Measurements from ENCODE around the gene ATP5F1E. TPM values are rescaled to one million over a fixed set of nuclear protein-coding genes. Genes with fewer than 3 reads are reported as not detected.
A peak's percentile ranks its signal among the peaks of the same experiment; 100 is the strongest.

Gene ATP5F1E
- total RNA-seq, 1 donor from 2014 or later: 81.8 TPM

DNA sequence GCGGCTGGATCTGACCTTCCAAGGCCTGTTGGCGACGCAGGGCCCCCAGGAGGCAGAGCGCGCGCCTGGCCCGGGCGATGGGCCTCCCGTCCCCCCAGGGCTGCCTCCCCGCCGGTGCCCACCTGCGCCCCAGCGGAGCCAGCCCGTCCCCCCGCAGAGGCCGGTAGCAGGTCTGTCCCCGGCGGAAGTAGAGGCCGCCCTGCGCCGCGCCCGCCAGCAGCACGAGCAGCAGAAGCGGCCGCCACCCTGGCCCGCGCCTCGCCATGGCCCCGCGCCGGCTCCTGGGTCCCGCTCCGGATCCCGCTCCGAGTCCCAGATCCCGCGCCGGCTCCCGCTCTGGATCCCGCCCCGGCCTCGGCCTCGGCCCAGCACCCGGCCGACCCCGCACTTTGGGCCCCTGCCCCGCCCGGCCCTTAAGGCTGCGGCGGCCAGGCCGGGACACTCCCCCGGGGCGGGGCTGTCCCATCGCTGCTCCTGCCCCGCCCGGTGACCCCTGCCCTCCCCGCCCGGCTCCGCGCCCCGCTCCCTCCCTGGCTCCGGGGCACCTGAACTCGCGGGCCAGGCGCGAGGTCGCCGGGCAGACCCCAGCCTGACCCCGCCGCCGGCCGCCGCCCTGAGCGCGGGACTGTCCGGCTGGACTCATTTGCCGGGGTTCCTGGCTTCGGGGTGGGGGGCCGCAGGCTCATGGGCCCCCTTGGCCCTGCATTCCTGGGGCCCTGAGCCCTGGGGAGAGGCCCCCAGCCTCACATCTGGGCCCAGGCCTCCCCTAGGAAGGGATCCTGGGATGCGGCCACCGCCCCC is 25.1 kb downstream of the ATP5F1E start, which contains the start of gene CTSZ:
Gene CTSZ (minus strand): TSS at position 391 of the 801 bp plus-strand sequence. CDS start 126 bp downstream, at position 265.
- DNase-seq (ENCODE audit: extremely low spot score, unreplicated experiment): no peak
- TF ChIP-seq, protein P1, sequence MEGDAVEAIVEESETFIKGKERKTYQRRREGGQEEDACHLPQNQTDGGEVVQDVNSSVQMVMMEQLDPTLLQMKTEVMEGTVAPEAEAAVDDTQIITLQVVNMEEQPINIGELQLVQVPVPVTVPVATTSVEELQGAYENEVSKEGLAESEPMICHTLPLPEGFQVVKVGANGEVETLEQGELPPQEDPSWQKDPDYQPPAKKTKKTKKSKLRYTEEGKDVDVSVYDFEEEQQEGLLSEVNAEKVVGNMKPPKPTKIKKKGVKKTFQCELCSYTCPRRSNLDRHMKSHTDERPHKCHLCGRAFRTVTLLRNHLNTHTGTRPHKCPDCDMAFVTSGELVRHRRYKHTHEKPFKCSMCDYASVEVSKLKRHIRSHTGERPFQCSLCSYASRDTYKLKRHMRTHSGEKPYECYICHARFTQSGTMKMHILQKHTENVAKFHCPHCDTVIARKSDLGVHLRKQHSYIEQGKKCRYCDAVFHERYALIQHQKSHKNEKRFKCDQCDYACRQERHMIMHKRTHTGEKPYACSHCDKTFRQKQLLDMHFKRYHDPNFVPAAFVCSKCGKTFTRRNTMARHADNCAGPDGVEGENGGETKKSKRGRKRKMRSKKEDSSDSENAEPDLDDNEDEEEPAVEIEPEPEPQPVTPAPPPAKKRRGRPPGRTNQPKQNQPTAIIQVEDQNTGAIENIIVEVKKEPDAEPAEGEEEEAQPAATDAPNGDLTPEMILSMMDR (conservative IDR thresholded peaks at IDR 0.05): no peak
- H3K27ac Mint-ChIP-seq: no peak within 1 kb of the TSS
- H3K36me3 Mint-ChIP-seq: peaks cover 6% of the 10 kb centered on the region
- no peaks in the 10 kb centered on the region for H3K27me3 Mint-ChIP-seq
- H3K4me1 Mint-ChIP-seq (ENCODE audit: unreplicated experiment): peaks cover 33% of the 10 kb centered on the region
- H3K9me3 Mint-ChIP-seq: no peaks in the 10 kb centered on the region
- peak within 1 kb of the TSS; percentile 72 for H3K4me3 Mint-ChIP-seq

DNA sequence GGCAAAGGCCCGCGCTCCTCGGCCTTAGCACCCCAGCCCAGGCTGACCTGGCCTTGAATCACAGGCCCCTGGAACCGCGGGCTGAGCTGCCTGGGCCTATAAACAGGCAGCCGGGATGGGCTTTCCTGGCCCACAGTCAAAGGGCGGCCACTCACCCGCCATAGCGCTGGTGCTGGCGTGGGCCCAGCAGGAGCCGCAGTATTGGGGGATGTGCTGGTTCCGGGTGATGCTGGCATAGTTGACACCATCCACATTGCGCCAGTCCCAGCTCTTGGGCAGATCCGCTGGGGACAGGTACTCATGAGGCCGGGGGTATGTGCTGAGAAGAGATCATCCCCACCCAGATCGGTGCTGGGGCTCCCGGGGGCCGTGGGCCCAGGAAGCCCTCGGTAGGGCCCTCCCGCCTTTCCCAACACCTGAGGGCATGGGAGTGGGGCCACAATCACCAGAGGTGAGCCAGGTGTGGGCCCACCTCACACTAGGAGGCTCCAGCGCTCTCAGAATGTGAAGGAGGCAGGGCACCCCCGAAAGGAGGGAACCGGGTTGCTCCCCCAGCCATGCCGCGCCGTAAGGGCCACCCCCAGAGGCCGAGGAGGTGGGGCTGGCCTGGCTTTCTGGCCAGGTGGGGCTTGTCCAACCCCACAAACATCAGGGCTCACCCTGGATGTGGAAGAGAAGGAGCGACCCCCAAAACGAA is 25.8 kb downstream of the ATP5F1E start:
- DNase-seq (ENCODE audit: extremely low spot score, unreplicated experiment): no peak
- H3K9me3 Mint-ChIP-seq: no peaks in the 10 kb centered on the region
- no peak overlapping the region for H3K27ac Mint-ChIP-seq
- TF ChIP-seq, protein P1 (conservative IDR thresholded peaks at IDR 0.05): no peak
- peaks cover 30% of the 10 kb centered on the region for H3K4me1 Mint-ChIP-seq (ENCODE audit: unreplicated experiment)
- H3K36me3 Mint-ChIP-seq: peaks cover 6% of the 10 kb centered on the region
- H3K27me3 Mint-ChIP-seq: no peaks in the 10 kb centered on the region
- peak overlapping the region; percentile 47 for H3K4me3 Mint-ChIP-seq

DNA sequence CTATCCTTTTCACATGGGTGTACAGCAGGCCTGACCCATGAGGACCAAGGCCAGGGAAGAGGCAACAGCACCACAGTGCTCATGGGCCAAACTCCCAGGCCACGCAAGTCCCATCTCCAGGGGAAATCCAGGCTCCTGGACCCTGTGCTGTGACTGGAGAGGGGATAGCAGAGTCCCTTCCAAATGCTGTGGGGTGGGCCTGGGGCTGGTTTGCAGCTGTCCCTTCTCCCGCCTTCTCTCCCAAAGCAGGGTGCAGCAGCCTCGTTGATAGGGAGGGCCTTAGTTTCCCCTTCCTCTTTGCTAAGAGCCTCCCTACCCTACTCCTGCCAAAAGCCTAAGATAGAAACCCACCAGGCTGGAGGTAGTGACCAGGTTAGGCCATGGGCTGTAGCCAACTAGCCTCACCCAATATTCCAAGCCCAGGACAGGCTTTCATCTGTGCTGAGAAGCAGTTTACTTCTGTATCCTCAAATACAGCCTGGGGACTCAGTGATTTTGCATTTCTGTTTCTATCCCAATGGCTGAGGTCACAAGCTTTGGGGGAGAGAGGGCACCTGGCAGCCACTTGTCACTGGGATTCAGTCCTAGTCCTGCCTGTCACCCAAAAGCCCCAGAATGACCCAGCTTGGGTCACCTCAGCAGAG is 26.5 kb downstream of the ATP5F1E start:
- peaks cover 6% of the 10 kb centered on the region for H3K36me3 Mint-ChIP-seq

DNA sequence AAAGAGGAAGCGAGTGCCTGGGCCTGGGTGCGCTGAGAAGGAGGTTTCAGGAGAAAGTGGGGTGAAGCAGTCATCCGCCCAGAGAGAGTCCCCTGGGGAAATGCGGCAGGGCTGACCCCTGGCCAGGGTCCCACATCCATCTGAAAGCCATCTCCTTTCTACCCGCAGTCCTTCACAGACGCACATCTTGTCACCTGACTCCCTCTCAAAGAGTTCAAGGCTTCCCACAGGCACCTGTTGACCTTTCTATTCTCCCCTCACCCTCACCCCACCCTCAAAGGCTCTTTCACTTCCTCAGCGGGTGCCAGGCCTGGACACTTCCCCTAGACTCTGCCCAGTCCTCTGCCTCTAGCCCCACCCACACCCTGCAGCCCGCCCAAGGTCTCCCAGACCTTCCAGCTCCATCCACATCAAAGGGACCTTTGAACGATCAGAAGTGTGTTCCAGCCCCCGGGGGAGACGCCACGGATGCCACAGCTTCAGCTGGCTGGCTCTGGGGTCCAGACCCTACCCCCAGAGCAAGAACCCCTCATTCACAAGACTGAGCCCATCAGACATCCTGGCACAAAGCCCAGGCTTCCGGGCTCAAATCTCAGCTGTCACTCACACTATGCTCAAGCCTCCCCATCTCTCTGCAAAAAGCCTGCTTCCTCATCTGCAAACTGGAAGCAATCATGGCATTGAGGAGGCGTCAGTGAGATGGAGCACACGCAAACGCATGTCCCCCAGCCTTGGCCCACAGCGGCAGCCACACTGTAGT is 27.2 kb downstream of the ATP5F1E start:
- no peak for DNase-seq (ENCODE audit: extremely low spot score, unreplicated experiment)
- Mint-ChIP-seq H3K4me3 (peak overlapping the region; percentile 25), H3K27ac (no peak overlapping the region)

More for the DNA sequence above, 26.5 kb downstream of the ATP5F1E start:
- peaks cover 23% of the 10 kb centered on the region for H3K4me1 Mint-ChIP-seq (ENCODE audit: unreplicated experiment)
- TF ChIP-seq, protein P1 (conservative IDR thresholded peaks at IDR 0.05): no peak
- H3K9me3 Mint-ChIP-seq: no peaks in the 10 kb centered on the region
- H3K27me3 Mint-ChIP-seq: no peaks in the 10 kb centered on the region
- DNase-seq (ENCODE audit: extremely low spot score, unreplicated experiment): no peak
- H3K4me3 Mint-ChIP-seq: peak overlapping the region; percentile 59
- H3K27ac Mint-ChIP-seq: no peak overlapping the region

DNA sequence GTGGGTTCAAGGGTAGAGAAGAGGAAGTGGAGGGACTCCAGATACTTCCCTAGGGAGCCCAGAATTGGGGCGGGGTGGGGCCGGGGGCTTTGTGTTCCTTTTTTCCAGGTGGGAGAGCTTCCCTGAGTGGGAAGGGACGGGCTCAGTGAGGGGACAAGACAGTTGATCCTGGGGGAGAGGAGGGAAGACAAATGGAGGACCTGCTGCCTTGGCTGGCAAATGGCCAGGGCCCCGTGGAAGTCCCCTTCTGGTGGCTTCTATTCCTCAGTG is 27.7 kb downstream of the ATP5F1E start:
- peaks cover 19% of the 10 kb centered on the region for H3K4me1 Mint-ChIP-seq (ENCODE audit: unreplicated experiment)
- H3K27ac Mint-ChIP-seq: no peak overlapping the region
- peak overlapping the region; percentile 54 for H3K4me3 Mint-ChIP-seq
- no peaks in the 10 kb centered on the region for H3K27me3 Mint-ChIP-seq
- no peaks in the 10 kb centered on the region for H3K9me3 Mint-ChIP-seq
- DNase-seq (ENCODE audit: extremely low spot score, unreplicated experiment): no peak
- TF ChIP-seq, protein P1 (conservative IDR thresholded peaks at IDR 0.05): no peak
- peaks cover 6% of the 10 kb centered on the region for H3K36me3 Mint-ChIP-seq

More for the DNA sequence above, 27.2 kb downstream of the ATP5F1E start:
- H3K9me3 Mint-ChIP-seq: no peaks in the 10 kb centered on the region
- TF ChIP-seq, protein P1 (conservative IDR thresholded peaks at IDR 0.05): no peak
- no peaks in the 10 kb centered on the region for H3K27me3 Mint-ChIP-seq
- H3K4me1 Mint-ChIP-seq (ENCODE audit: unreplicated experiment): peaks cover 19% of the 10 kb centered on the region
- H3K36me3 Mint-ChIP-seq: peaks cover 6% of the 10 kb centered on the region

Data from type B pancreatic cell (in vitro differentiated cells).